HEK293 (cell line): ENCODE data around the gene DDX23.

ENCODE experiments used
- CTCF ChIA-PET: fragments of 350-600 bp; formaldehyde crosslinking; extraction: SDS; loops from one replicate; lab custom pipeline; 2021; ENCODE audit warnings: antibody characterized with exemption; lab: Yijun Ruan, JAX
- POLR2A ChIA-PET: fragments of 300-600 bp; formaldehyde crosslinking; extraction: SDS; loops from one replicate; lab custom pipeline; 2020; ENCODE audit warnings: antibody characterized with exemption, inconsistent platforms; lab: Yijun Ruan, JAX
- H3K27ac ChIP-seq: fragments of 200-500 bp; sonication (Bioruptor generic); 2 replicates; pipeline ENCODE4 v1.5.1; 2014; ENCODE audit warnings: low read depth, low read length, control low read depth, inconsistent platforms; ENCODE audit errors: extremely low read depth
- H3K36me3 ChIP-seq, 2 experiments: fragments of 200-500 bp in 1 of 2; sonication (Bioruptor generic) in 1 of 2; 1 replicate in 1 of 2; 2 replicates in 1 of 2; pipeline ENCODE4 v1.5.1; 2014 to 2017; ENCODE audit warnings: inconsistent platforms in 2 of 2, low read length in 2 of 2; ENCODE audit not compliant: control insufficient read depth in 2 of 2, insufficient read depth in 1 of 2
- H3K4me1 ChIP-seq: fragments of 200-500 bp; sonication (Bioruptor generic); 2 replicates; pipeline ENCODE4 v1.5.1; 2014; ENCODE audit warnings: mild to moderate bottlenecking, low read length, inconsistent platforms; ENCODE audit not compliant: control insufficient read depth, insufficient read depth
- H3K4me3 ChIP-seq: 2 replicates; pipeline ENCODE4 v1.5.1; 2011; ENCODE audit warnings: low read depth, mild to moderate bottlenecking, control low read depth, low read length, moderate library complexity
- H3K9me3 ChIP-seq: fragments of 200-500 bp; sonication (Bioruptor generic); 2 replicates; pipeline ENCODE4 v1.5.1; 2014; ENCODE audit warnings: low read depth, low read length, inconsistent platforms; ENCODE audit not compliant: control insufficient read depth, insufficient read depth
- AEBP2 ChIP-seq: fragments of 450-650 bp; formaldehyde crosslinking; IDR thresholded peaks from 2 replicates; pipeline ENCODE4 v1.5.1; 2016; ENCODE audit warnings: missing biosample characterization, missing genetic modification characterization, borderline replicate concordance
- ELK4 ChIP-seq: IDR thresholded peaks from 2 replicates; pipeline ENCODE4 v1.6.1; 2011; ENCODE audit warnings: mild to moderate bottlenecking, low read depth, low read length, borderline replicate concordance
- GLIS2 ChIP-seq: fragments of 450-650 bp; formaldehyde crosslinking; IDR thresholded peaks from 2 replicates; pipeline ENCODE4 v1.5.1; 2016; ENCODE audit warnings: missing biosample characterization, missing genetic modification characterization
- HOXD13 ChIP-seq: sonication (generic); formaldehyde crosslinking; IDR thresholded peaks from 2 replicates; pipeline ENCODE4 v1.8.0; 2022; ENCODE audit warnings: missing genetic modification reagents, borderline replicate concordance
- IKZF3 ChIP-seq: fragments of 450-650 bp; IDR thresholded peaks from 2 replicates; pipeline ENCODE4 v1.5.0; 2018; ENCODE audit warnings: missing biosample characterization, mild to moderate bottlenecking, missing genetic modification characterization, moderate library complexity
- INSM2 ChIP-seq: fragments of 450-650 bp; formaldehyde crosslinking; IDR thresholded peaks from 2 replicates; pipeline ENCODE4 v1.5.1; 2016; ENCODE audit warnings: missing biosample characterization, missing genetic modification characterization
- KLF8 ChIP-seq: fragments of 450-650 bp; formaldehyde crosslinking; IDR thresholded peaks from 2 replicates; pipeline ENCODE4 v1.5.1; 2016; ENCODE audit warnings: missing biosample characterization, missing genetic modification characterization
- MYNN ChIP-seq: fragments of 450-650 bp; formaldehyde crosslinking; IDR thresholded peaks from 2 replicates; pipeline ENCODE4 v1.5.1; 2016; ENCODE audit warnings: missing biosample characterization, missing genetic modification characterization, borderline replicate concordance
- SP3 ChIP-seq: fragments of 450-650 bp; formaldehyde crosslinking; IDR thresholded peaks from 2 replicates; pipeline ENCODE4 v1.5.1; 2016; ENCODE audit warnings: missing biosample characterization, missing genetic modification characterization
- YY1 ChIP-seq: fragments of 450-650 bp; formaldehyde crosslinking; IDR thresholded peaks from 2 replicates; pipeline ENCODE4 v1.5.1; 2018; ENCODE audit warnings: missing biosample characterization, missing genetic modification characterization
- ZBTB1 ChIP-seq: fragments of 450-650 bp; formaldehyde crosslinking; IDR thresholded peaks from 2 replicates; pipeline ENCODE4 v1.5.1; 2016; ENCODE audit warnings: missing biosample characterization, missing genetic modification characterization
- ZBTB48 ChIP-seq: fragments of 450-650 bp; formaldehyde crosslinking; IDR thresholded peaks from 2 replicates; pipeline ENCODE4 v1.5.1; 2016; ENCODE audit warnings: missing biosample characterization, missing genetic modification characterization
- ZFP69B ChIP-seq: fragments of 450-650 bp; formaldehyde crosslinking; IDR thresholded peaks from 2 replicates; pipeline ENCODE4 v1.5.1; 2016; ENCODE audit warnings: missing biosample characterization, missing genetic modification characterization
- ZIC2 ChIP-seq: fragments of 450-650 bp; formaldehyde crosslinking; IDR thresholded peaks from 2 replicates; pipeline ENCODE4 v1.5.1; 2016; ENCODE audit warnings: missing biosample characterization, missing genetic modification characterization
- ZNF10 ChIP-seq: fragments of 450-650 bp; formaldehyde crosslinking; IDR thresholded peaks from 2 replicates; pipeline ENCODE4 v1.5.1; 2017; ENCODE audit warnings: missing biosample characterization, missing genetic modification characterization
- ZNF133 ChIP-seq: fragments of 450-650 bp; formaldehyde crosslinking; IDR thresholded peaks from 2 replicates; pipeline ENCODE4 v1.5.1; 2016; ENCODE audit warnings: missing biosample characterization, missing genetic modification characterization
- ZNF140 ChIP-seq: fragments of 450-650 bp; formaldehyde crosslinking; IDR thresholded peaks from 2 replicates; pipeline ENCODE4 v1.5.1; 2016; ENCODE audit warnings: missing biosample characterization, missing genetic modification characterization
- ZNF214 ChIP-seq: fragments of 450-650 bp; formaldehyde crosslinking; IDR thresholded peaks from 2 replicates; pipeline ENCODE4 v1.5.1; 2017; ENCODE audit warnings: missing biosample characterization, mild to moderate bottlenecking, missing genetic modification characterization, borderline replicate concordance
- ZNF221 ChIP-seq: fragments of 450-650 bp; formaldehyde crosslinking; IDR thresholded peaks from 2 replicates; pipeline ENCODE4 v1.5.1; 2017; ENCODE audit warnings: missing biosample characterization, missing genetic modification characterization, borderline replicate concordance
- ZNF248 ChIP-seq: fragments of 450-650 bp; formaldehyde crosslinking; IDR thresholded peaks from 2 replicates; pipeline ENCODE4 v1.5.1; 2017; ENCODE audit warnings: missing biosample characterization, missing genetic modification characterization
- ZNF416 ChIP-seq: fragments of 450-650 bp; formaldehyde crosslinking; IDR thresholded peaks from 2 replicates; pipeline ENCODE4 v1.5.1; 2016; ENCODE audit warnings: missing biosample characterization, missing genetic modification characterization
- ZNF473 ChIP-seq: fragments of 450-650 bp; formaldehyde crosslinking; IDR thresholded peaks from 2 replicates; pipeline ENCODE4 v1.5.1; 2017; ENCODE audit warnings: missing biosample characterization, missing genetic modification characterization
- ZNF488 ChIP-seq: fragments of 450-650 bp; formaldehyde crosslinking; IDR thresholded peaks from 2 replicates; pipeline ENCODE4 v1.5.1; 2016; ENCODE audit warnings: missing biosample characterization, missing genetic modification characterization
- ZNF501 ChIP-seq: fragments of 450-650 bp; formaldehyde crosslinking; IDR thresholded peaks from 2 replicates; pipeline ENCODE4 v1.5.1; 2016; ENCODE audit warnings: missing biosample characterization, missing genetic modification characterization
- ZNF544 ChIP-seq: fragments of 450-650 bp; formaldehyde crosslinking; IDR thresholded peaks from 2 replicates; pipeline ENCODE4 v1.5.0; 2017; ENCODE audit warnings: missing biosample characterization, missing genetic modification characterization
- ZNF549 ChIP-seq: fragments of 450-650 bp; IDR thresholded peaks from 2 replicates; pipeline ENCODE4 v1.5.1; 2018; ENCODE audit warnings: missing biosample characterization, missing genetic modification characterization, mild to moderate bottlenecking, inconsistent platforms, moderate library complexity
- ZNF585B ChIP-seq: fragments of 450-650 bp; formaldehyde crosslinking; IDR thresholded peaks from 2 replicates; pipeline ENCODE4 v1.5.1; 2016; ENCODE audit warnings: missing biosample characterization, missing genetic modification characterization
- ZNF654 ChIP-seq: fragments of 450-650 bp; formaldehyde crosslinking; IDR thresholded peaks from 2 replicates; pipeline ENCODE4 v1.5.1; 2016; ENCODE audit warnings: low read depth, missing biosample characterization, missing genetic modification characterization
- ZNF843 ChIP-seq: fragments of 450-650 bp; formaldehyde crosslinking; IDR thresholded peaks from 2 replicates; pipeline ENCODE4 v1.5.1; 2016; ENCODE audit warnings: missing biosample characterization, missing genetic modification characterization
- ZSCAN4 ChIP-seq: fragments of 450-650 bp; formaldehyde crosslinking; IDR thresholded peaks from 2 replicates; pipeline ENCODE4 v1.5.1; 2017; ENCODE audit warnings: missing biosample characterization, missing genetic modification characterization

Gene DDX23

GRCh38 chr12:48796976-48797375 lies 55.0 kb downstream of the DDX23 start:
- ChIA-PET CTCF (interaction anchor here (0.6 to 6.8 kb wide), 11 partner anchors 8 to 259 kb away, joined by 3 to 122 read pairs (median 3); partner anchors contain the start of gene ADCY6), POLR2A (no interaction called here)
- TF ChIP-seq INSM2 (tag by site-specific recombination) (no peak), ZSCAN4 (tag by site-specific recombination) (no peak), ZNF654 (tag by site-specific recombination) (no peak), AEBP2 (tag by site-specific recombination) (no peak), ZNF248 (tag by site-specific recombination) (no peak), ZNF544 (tag by site-specific recombination) (no peak), ZNF133 (no peak), ZNF549 (tag by site-specific recombination) (no peak), HOXD13 (no peak), ZFP69B (tag by site-specific recombination) (no peak), ZBTB1 (tag by site-specific recombination) (no peak), MYNN (tag by site-specific recombination) (no peak), ZNF140 (tag by site-specific recombination) (no peak), ELK4 (no peak), SP3 (tag by site-specific recombination) (no peak), ZNF585B (tag by site-specific recombination) (no peak), YY1 (no peak), ZNF416 (tag by site-specific recombination) (no peak), KLF8 (tag by site-specific recombination) (no peak), ZNF214 (tag by site-specific recombination) (no peak)
- Histone ChIP-seq H3K9me3 (no peaks in the 10 kb centered on the region), H3K27ac (no peak overlapping the region), H3K4me1 (no peaks in the 10 kb centered on the region), H3K4me3 (no peak overlapping the region), H3K36me3 (no peaks in the 10 kb centered on the region)

- no peaks in the 10 kb centered on the region for H3K4me1 ChIP-seq
- no peak overlapping the region for H3K27ac ChIP-seq
- ChIA-PET POLR2A (interaction anchor here (0.6 to 2.5 kb wide), 4 partner anchors 34 to 113 kb away, joined by 3 to 12 read pairs (median 6); partner anchors contain the start of gene KANSL2), CTCF (interaction anchor here (0.6 to 6.8 kb wide), 28 partner anchors 9 to 258 kb away, joined by 3 to 122 read pairs (median 3); no protein-coding TSS in a partner anchor)
- no peak overlapping the region for H3K4me3 ChIP-seq
- H3K9me3 ChIP-seq: no peaks in the 10 kb centered on the region
- no peaks in the 10 kb centered on the region for H3K36me3 ChIP-seq
- TF ChIP-seq ZIC2: no peak
- no peak for TF ChIP-seq ZBTB48 (tag by site-specific recombination)
- TF ChIP-seq ZFP69B (tag by site-specific recombination): 0 out of 2 replicates have a peak, but pooled peaks have one; percentile 51
- TF ChIP-seq IKZF3 (tag by site-specific recombination): peak; percentile 90
- no peak for TF ChIP-seq ZNF473 (tag by site-specific recombination)
- no peak for TF ChIP-seq ZNF221 (tag by site-specific recombination)
- no peak for TF ChIP-seq ZNF488 (tag by site-specific recombination)
- TF ChIP-seq ZNF10 (tag by site-specific recombination): 0 out of 2 replicates have a peak, but pooled peaks have one; percentile 75
- TF ChIP-seq ZNF501: no peak
- no peak for TF ChIP-seq ZNF843 (tag by site-specific recombination)
- no peak for TF ChIP-seq GLIS2 (tag by site-specific recombination)
Observed at GRCh38 chr12:48795550-48796455, 56.2 kb downstream of the DDX23 start.
